HG03064 (cell line): Measurements from ENCODE around the gene MAPK6.

Experiments
- ATAC-seq: cut with Tn5 transposase; IDR thresholded peaks from one replicate; pipeline ENCODE4 v1.9.1; 2021; ENCODE audit warnings: low read depth; ENCODE audit not compliant: unreplicated experiment

MAPK6 gene

GRCh38 chr15:52100807-52101442 is 81.9 kb downstream of the MAPK6 start:
- no peak for ATAC-seq

GRCh38 chr15:52101542-52102323 is 82.7 kb downstream of the MAPK6 start:
- no peak for ATAC-seq

GRCh38 chr15:52102463-52102862 is 83.4 kb downstream of the MAPK6 start:
- no peak for ATAC-seq

GRCh38 chr15:52103217-52104207 is 84.5 kb downstream of the MAPK6 start:
- peak; percentile 77 for ATAC-seq

GRCh38 chr15:52104532-52105004 is 85.5 kb downstream of the MAPK6 start:
- no peak for ATAC-seq

GRCh38 chr15:52105846-52106245 is 86.8 kb downstream of the MAPK6 start:
- ATAC-seq: no peak

GRCh38 chr15:52106641-52107040 is 87.6 kb downstream of the MAPK6 start:
- ATAC-seq: no peak

GRCh38 chr15:52107238-52107637 is 88.2 kb downstream of the MAPK6 start:
- ATAC-seq: no peak

- ATAC-seq: peak; percentile 50
Measured at GRCh38 chr15:52109559-52110451, 90.8 kb downstream of the MAPK6 start.

- no peak for ATAC-seq
Measured at GRCh38 chr15:52111517-52112202, 92.6 kb downstream of the MAPK6 start.

GRCh38 chr15:52112203-52112750 is 93.3 kb downstream of the MAPK6 start:
- ATAC-seq: no peak

GRCh38 chr15:52113235-52113634 is 94.2 kb downstream of the MAPK6 start:
- ATAC-seq: no peak

- ATAC-seq: no peak
Measured at GRCh38 chr15:52113708-52114107, 94.7 kb downstream of the MAPK6 start.

- ATAC-seq: no peak
Measured at GRCh38 chr15:52114261-52115055, 95.4 kb downstream of the MAPK6 start.

- no peak for ATAC-seq
Measured at GRCh38 chr15:52115598-52116427, 96.8 kb downstream of the MAPK6 start.
